CD14-positive monocyte (primary cell): Measurements from ENCODE around the gene POU6F2. TPM values are rescaled to one million over a fixed set of nuclear protein-coding genes. Genes with fewer than 3 reads are reported as not detected.

Source experiments
- DNase-seq, 3 donors: peaks; one replicate each; pipeline ENCODE4 v3.0.0-alpha.2; 2011 to 2022
- H2AFZ ChIP-seq: 2 replicates; pipeline ENCODE4 v1.6.0; 2012; ENCODE audit warnings: mild to moderate bottlenecking, low read depth, low read length, inconsistent platforms; ENCODE audit not compliant: insufficient read depth, poor library complexity, severe bottlenecking
- H3K27ac ChIP-seq, 2 donors: 1 replicate in 1 of 2; 2 replicates in 1 of 2; pipeline ENCODE4 v1.5.1; 2012 to 2013; ENCODE audit warnings: low read length in 2 of 2, control low read depth in 1 of 2, inconsistent platforms in 1 of 2, low read depth in 1 of 2, mild to moderate bottlenecking in 1 of 2
- H3K27me3 ChIP-seq, 2 donors: one replicate each; pipeline versions ENCODE4 v1.6.0 to v1.6.1; 2011 to 2013; ENCODE audit warnings: low read length in 2 of 2; ENCODE audit not compliant: control insufficient read depth in 2 of 2, insufficient read depth in 2 of 2
- H3K36me3 ChIP-seq, 2 donors: replicated peaks in 1 of 2; 1 replicate in 1 of 2; 2 replicates in 1 of 2; pipeline versions ENCODE4 v1.5.1 to v1.6.1; 2012 to 2013; ENCODE audit warnings: low read length in 2 of 2, control low read depth in 1 of 2, inconsistent platforms in 1 of 2, mild to moderate bottlenecking in 1 of 2; ENCODE audit not compliant: insufficient read depth in 2 of 2, control insufficient read depth in 1 of 2
- H3K4me1 ChIP-seq, 2 donors: 1 replicate in 1 of 2; 2 replicates in 1 of 2; pipeline versions ENCODE4 v1.5.1 to v1.6.1; 2012 to 2013; ENCODE audit warnings: low read length in 2 of 2, control low read depth in 1 of 2, inconsistent platforms in 1 of 2, mild to moderate bottlenecking in 1 of 2, moderate library complexity in 1 of 2; ENCODE audit not compliant: insufficient read depth in 2 of 2, control insufficient read depth in 1 of 2
- H3K4me2 ChIP-seq: replicated peaks from 2 replicates; pipeline ENCODE3; 2012; ENCODE audit warnings: low read length, moderate library complexity, mild to moderate bottlenecking; ENCODE audit not compliant: poor library complexity, severe bottlenecking; ENCODE audit errors: extremely low read depth
- H3K4me3 ChIP-seq, 3 experiments: fragments of 200-600 bp in 1 of 3; sonication (generic) in 1 of 3; replicated peaks in 1 of 3; 1 replicate in 2 of 3; 2 replicates in 1 of 3; pipeline ENCODE4 v1.5.1; 2011 to 2013; ENCODE audit warnings: low read length in 3 of 3, mild to moderate bottlenecking in 3 of 3, control low read depth in 2 of 3, low read depth in 2 of 3, inconsistent platforms in 1 of 3, moderate library complexity in 1 of 3
- H3K79me2 ChIP-seq: 2 replicates; pipeline ENCODE4 v1.6.0; 2012; ENCODE audit warnings: mild to moderate bottlenecking, control low read depth, inconsistent platforms, low read length, moderate library complexity; ENCODE audit not compliant: insufficient read depth
- H3K9ac ChIP-seq: 2 replicates; pipeline ENCODE4 v1.6.0; 2017; ENCODE audit warnings: low read length, mild to moderate bottlenecking; ENCODE audit not compliant: insufficient read depth, poor library complexity, severe bottlenecking
- H3K9me3 ChIP-seq, 2 donors: replicated peaks in 1 of 2; 1 replicate in 1 of 2; 2 replicates in 1 of 2; pipeline versions ENCODE4 v1.5.1 to v1.6.1; 2012 to 2013; ENCODE audit warnings: low read length in 2 of 2, control low read depth in 1 of 2; ENCODE audit not compliant: control insufficient read depth in 1 of 2, insufficient read depth in 1 of 2
- H4K20me1 ChIP-seq: 2 replicates; pipeline ENCODE4 v1.6.0; 2012; ENCODE audit warnings: mild to moderate bottlenecking, low read length, control low read depth, moderate library complexity; ENCODE audit not compliant: insufficient read depth
- H3K27ac Mint-ChIP-seq, 7 donors: one replicate each; pipeline ENCODE4 v1.8.0; 2020; ENCODE audit warnings: mild to moderate bottlenecking in 7 of 7, mixed read lengths in 7 of 7, moderate library complexity in 6 of 7, inconsistent platforms in 2 of 7
- H3K27me3 Mint-ChIP-seq, 3 donors: one replicate each; pipeline ENCODE4 v1.8.0; 2021 to 2022; ENCODE audit warnings: low read depth in 3 of 3, mild to moderate bottlenecking in 3 of 3, mixed read lengths in 3 of 3, moderate library complexity in 3 of 3, inconsistent platforms in 1 of 3
- H3K36me3 Mint-ChIP-seq, 2 donors: one replicate each; pipeline ENCODE4 v1.8.0; 2020; ENCODE audit warnings: mixed read lengths in 2 of 2, inconsistent platforms in 1 of 2, mild to moderate bottlenecking in 1 of 2
- H3K4me1 Mint-ChIP-seq: one replicate; pipeline ENCODE4 v1.8.0; 2020; ENCODE audit warnings: mild to moderate bottlenecking, mixed read lengths
- H3K4me3 Mint-ChIP-seq, 2 donors: one replicate each; pipeline ENCODE4 v1.8.0; 2020; ENCODE audit warnings: mild to moderate bottlenecking in 2 of 2, mixed read lengths in 2 of 2, moderate library complexity in 1 of 2
- H3K9me3 Mint-ChIP-seq, 7 donors: one replicate each; pipeline ENCODE4 v1.8.0; 2020 to 2022; ENCODE audit warnings: mixed read lengths in 7 of 7, mild to moderate bottlenecking in 6 of 7, moderate library complexity in 6 of 7, inconsistent platforms in 2 of 7
- WGBS: methylation state at CpG from one replicate; pipeline ENCODE4 v1.1.5; 2013; ENCODE audit warnings: missing lambda C conversion rate; ENCODE audit not compliant: insufficient coverage; 5-methylcytosine and 5-hydroxymethylcytosine counted together
- intact Hi-C, 2 donors: fragments of 100-400 bp; cut with micrococcal nuclease; formaldehyde crosslinking; loops; one replicate each; pipeline versions ENCODE4 v1.15.0 to v1.15.1; 2023
- polyA plus RNA-seq, 3 donors: library from polyadenylated mRNA; depleted of rRNA in 1 of 3; unstranded in 2 of 3; stranded (reverse) in 1 of 3; fragments of 300-500 nt in 2 of 3; fragments of >200 nt in 1 of 3; fragmentation: Illumina TruSeq in 2 of 3; gene quantifications; 1 replicate in 2 of 3; 2 replicates in 1 of 3; pipeline ENCODE4 v1.2.3, GENCODE V29; 2012 to 2021
- TF ChIP-seq, protein P1 (sequence below): fragments of 200-600 bp; IDR thresholded peaks from one replicate; pipeline ENCODE4 v1.8.0; 2022; ENCODE audit warnings: antibody characterized with exemption, mild to moderate bottlenecking

Gene POU6F2
- polyA plus RNA-seq, 3 donors = not detected

DNA sequence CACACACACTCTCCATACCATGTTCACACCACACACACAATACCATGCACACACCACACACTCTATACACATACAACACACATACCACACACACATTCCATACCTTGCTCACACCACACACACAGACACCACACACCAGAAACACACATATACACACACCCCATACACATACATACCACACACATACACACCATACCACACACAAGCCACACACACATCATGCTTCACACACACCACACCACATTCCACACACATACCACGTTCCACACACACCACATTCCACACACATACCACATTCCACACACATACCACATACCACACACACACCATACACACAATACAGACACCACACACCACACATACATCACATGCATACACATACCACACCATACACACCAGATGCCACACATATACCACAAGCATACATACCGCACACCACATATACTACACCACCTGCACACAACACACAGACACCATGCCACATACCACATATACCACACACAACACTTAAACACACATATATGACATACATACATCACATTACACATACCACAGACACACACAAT, 282.7 kb downstream of the POU6F2 start:
- Mint-ChIP-seq H3K4me1 (no peaks in the 10 kb centered on the region), H3K36me3 (no peaks in the 10 kb centered on the region), H3K27ac (no peak overlapping the region), H3K9me3 (no peaks in the 10 kb centered on the region), H3K27me3 (peaks cover 0 to 3% (median 0%) of the 10 kb centered on the region in 3 donors), H3K4me3 (no peak overlapping the region)
- no peak for DNase-seq
- no peaks in the 10 kb centered on the region for H3K79me2 ChIP-seq
- H4K20me1 ChIP-seq = no peaks in the 10 kb centered on the region
- TF ChIP-seq, protein P1, sequence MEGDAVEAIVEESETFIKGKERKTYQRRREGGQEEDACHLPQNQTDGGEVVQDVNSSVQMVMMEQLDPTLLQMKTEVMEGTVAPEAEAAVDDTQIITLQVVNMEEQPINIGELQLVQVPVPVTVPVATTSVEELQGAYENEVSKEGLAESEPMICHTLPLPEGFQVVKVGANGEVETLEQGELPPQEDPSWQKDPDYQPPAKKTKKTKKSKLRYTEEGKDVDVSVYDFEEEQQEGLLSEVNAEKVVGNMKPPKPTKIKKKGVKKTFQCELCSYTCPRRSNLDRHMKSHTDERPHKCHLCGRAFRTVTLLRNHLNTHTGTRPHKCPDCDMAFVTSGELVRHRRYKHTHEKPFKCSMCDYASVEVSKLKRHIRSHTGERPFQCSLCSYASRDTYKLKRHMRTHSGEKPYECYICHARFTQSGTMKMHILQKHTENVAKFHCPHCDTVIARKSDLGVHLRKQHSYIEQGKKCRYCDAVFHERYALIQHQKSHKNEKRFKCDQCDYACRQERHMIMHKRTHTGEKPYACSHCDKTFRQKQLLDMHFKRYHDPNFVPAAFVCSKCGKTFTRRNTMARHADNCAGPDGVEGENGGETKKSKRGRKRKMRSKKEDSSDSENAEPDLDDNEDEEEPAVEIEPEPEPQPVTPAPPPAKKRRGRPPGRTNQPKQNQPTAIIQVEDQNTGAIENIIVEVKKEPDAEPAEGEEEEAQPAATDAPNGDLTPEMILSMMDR = no peak
- H3K4me2 ChIP-seq = no peak overlapping the region
- no peak overlapping the region for H2AFZ ChIP-seq
- no peaks in the 10 kb centered on the region for H3K36me3 ChIP-seq
- intact Hi-C loops = no loop called here
- H3K27ac ChIP-seq = no peak overlapping the region
- no peak overlapping the region for H3K9ac ChIP-seq
- H3K27me3 ChIP-seq = no peaks in the 10 kb centered on the region
- H3K9me3 ChIP-seq = no peaks in the 10 kb centered on the region
- no peak overlapping the region for H3K4me3 ChIP-seq
- no peaks in the 10 kb centered on the region for H3K4me1 ChIP-seq
- 97% methylated on average over 2 of the region's 2 CpGs for WGBS

DNA sequence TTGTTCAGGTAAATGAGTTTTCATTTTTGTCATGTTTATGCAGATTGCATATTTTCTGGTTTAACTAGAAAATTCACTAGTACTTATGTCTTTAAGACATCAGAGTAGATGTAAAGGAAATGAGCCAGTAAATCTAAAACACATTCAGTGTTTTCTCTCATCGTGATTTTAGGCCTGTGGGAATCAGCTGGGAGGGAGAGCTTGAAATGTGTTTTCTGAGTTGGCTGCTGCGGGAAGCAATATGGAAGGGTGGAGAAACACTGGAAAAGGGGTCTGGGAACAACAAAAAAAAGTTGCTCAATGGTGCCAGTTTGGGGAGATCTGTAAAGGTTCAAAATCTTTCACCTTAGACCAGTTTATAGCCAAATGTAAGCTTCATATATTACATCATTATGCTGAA, 284.1 kb downstream of the POU6F2 start:
- Histone ChIP-seq H2AFZ (no peak overlapping the region), H3K36me3 (no peaks in the 10 kb centered on the region), H3K4me3 (no peak overlapping the region), H4K20me1 (no peaks in the 10 kb centered on the region), H3K79me2 (no peaks in the 10 kb centered on the region), H3K9ac (no peak overlapping the region), H3K27ac (no peak overlapping the region), H3K27me3 (no peaks in the 10 kb centered on the region), H3K9me3 (no peaks in the 10 kb centered on the region), H3K4me1 (no peaks in the 10 kb centered on the region), H3K4me2 (no peak overlapping the region)
- no peak overlapping the region for H3K27ac Mint-ChIP-seq
- H3K36me3 Mint-ChIP-seq = no peaks in the 10 kb centered on the region
- DNase-seq = no peak
- intact Hi-C loops = no loop called here
- TF ChIP-seq, protein P1 = no peak
- H3K27me3 Mint-ChIP-seq = no peaks in the 10 kb centered on the region
- H3K4me3 Mint-ChIP-seq = no peak overlapping the region
- no peaks in the 10 kb centered on the region for H3K9me3 Mint-ChIP-seq
- no peaks in the 10 kb centered on the region for H3K4me1 Mint-ChIP-seq
- 100% methylated on average over 1 of the region's 2 CpGs for WGBS
